ENCODE results near the gene IL1RAPL1. TPM values are rescaled to one million over a fixed set of nuclear protein-coding genes. Genes with fewer than 3 reads are reported as not detected.

Gene IL1RAPL1
- total RNA-seq, 2 experiments from 2014 or later: not detected

DNA sequence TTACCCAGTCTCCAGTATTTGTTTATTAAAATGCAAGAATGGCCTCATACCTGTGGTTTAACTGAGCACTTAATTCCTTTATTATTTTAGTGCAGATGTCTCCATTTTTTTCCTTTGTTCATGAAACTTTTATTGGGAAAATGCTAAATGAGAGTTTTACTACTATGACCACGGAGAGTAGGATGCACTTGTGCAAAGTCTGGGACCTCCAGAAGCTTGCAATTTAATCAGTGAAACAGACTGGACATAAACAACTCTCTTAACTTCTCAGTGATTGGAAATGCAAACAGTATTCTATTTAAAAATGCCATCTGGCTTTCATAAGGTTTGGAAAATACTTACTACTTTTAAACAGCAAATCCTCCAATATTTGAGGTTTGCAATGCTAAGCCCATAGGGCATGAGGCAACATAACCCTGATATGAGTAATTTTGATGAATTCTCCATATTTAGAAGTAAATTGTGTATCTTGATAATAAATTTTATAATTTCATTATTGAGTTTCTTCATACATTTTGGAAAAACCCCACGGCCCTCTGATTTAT, 909.5 kb downstream of the IL1RAPL1 start:
- no peak for ATAC-seq (ENCODE audit: low read depth)
- H3K36me3 Mint-ChIP-seq: no peaks in the 10 kb centered on the region
- no peak overlapping the region for H3K27ac Mint-ChIP-seq
- DNase-seq: no peak
- no peaks in the 10 kb centered on the region for H3K27me3 Mint-ChIP-seq
- POLR2A ChIA-PET: no interaction called here
- no peaks in the 10 kb centered on the region for H3K4me1 Mint-ChIP-seq
- no peak overlapping the region for H3K4me3 Mint-ChIP-seq
- H3K9me3 Mint-ChIP-seq: no peaks in the 10 kb centered on the region

DNA sequence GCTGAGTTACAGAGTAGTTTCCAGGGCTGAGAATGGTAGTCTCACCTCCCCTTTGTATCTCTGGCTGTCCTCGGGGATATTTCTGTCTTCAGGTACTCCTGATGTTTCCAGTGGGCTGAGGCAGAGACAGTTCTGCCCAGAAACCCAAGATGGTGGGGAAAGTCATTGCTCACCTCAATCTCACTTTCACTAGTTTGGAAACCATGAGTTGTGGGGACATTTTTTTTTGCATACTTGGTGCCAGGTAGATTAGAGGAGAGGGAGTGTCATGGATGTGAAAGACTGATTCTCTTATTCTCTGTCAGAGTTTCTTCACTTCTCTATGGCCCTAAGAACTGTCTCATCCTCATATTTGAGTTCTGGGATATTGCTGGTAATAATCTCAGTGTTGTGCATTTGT, 919.5 kb downstream of the IL1RAPL1 start:
- Mint-ChIP-seq H3K4me1 (no peaks in the 10 kb centered on the region), H3K36me3 (no peaks in the 10 kb centered on the region), H3K27ac (no peak overlapping the region), H3K27me3 (no peaks in the 10 kb centered on the region), H3K9me3 (no peaks in the 10 kb centered on the region), H3K4me3 (no peak overlapping the region)
- POLR2A ChIA-PET: no interaction called here
- DNase-seq: no peak
- no peak for ATAC-seq (ENCODE audit: low read depth)

DNA sequence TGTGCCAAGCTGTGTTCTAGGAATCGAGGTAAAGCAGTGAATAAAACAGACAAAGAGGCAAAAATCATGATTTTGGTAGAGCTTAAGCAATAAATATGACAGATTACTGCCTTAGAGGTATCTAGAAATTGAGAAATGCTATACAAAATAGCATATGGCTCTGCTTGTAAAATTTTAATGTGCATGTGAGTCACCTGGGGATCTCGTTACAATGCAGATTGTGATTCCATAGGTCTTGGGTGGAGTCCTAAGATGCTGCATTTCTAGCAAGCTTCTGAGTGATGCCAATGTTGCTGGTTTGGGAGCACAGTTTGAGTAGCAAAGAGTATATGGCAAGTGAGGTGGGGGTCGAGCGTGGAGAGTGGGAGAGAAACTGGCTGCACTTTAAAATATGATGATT, 930.9 kb downstream of the IL1RAPL1 start:
- ATAC-seq (ENCODE audit: low read depth): no peak
- no peak overlapping the region for H3K4me3 Mint-ChIP-seq
- no peaks in the 10 kb centered on the region for H3K27me3 Mint-ChIP-seq
- H3K27ac Mint-ChIP-seq: no peak overlapping the region
- H3K9me3 Mint-ChIP-seq: no peaks in the 10 kb centered on the region
- POLR2A ChIA-PET: no interaction called here
- H3K4me1 Mint-ChIP-seq: no peaks in the 10 kb centered on the region
- DNase-seq: no peak
- H3K36me3 Mint-ChIP-seq: no peaks in the 10 kb centered on the region

DNA sequence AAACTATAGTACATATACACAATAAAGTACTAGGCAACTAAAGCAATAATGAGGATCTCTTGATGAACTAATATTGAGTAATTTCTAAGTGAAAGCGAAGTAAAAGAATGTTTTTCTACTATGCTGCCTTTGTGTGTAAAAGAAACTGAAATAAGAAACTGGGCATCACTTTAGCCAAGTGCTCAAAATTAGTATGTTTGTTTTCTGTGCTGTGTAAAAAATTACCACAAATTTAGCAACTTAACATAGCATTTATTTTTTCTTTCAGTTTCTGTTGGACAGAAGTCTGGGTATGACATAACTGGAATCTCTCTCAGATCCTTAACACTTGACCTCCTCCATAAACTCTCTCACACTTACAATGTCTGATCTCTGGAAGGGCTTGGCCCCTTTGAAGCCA, 941.0 kb downstream of the IL1RAPL1 start:
- no peaks in the 10 kb centered on the region for H3K9me3 Mint-ChIP-seq
- ATAC-seq (ENCODE audit: low read depth) (no peak), DNase-seq (no peak)
- no peaks in the 10 kb centered on the region for H3K36me3 Mint-ChIP-seq
- H3K4me3 Mint-ChIP-seq: no peak overlapping the region
- POLR2A ChIA-PET: no interaction called here
- H3K4me1 Mint-ChIP-seq: no peaks in the 10 kb centered on the region
- H3K27ac Mint-ChIP-seq: no peak overlapping the region
- no peaks in the 10 kb centered on the region for H3K27me3 Mint-ChIP-seq

DNA sequence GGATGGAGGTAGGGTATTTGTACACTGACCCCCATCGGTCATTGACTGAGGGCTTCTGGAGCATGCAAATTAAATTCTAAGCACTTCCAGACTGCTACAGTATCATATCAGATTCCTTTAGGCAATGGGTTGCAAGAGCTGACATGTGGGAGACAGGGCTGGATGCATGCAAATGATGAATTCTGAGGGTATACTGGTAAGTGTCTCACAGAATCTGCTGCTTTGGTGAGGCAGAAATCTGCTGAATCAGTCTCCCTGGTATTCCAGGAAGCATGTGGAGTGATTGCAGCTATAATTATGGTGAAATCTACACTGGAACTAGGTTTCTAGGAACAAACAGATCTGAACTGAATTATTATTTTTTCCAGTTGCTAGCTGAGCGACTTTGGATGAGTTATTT, 943.3 kb downstream of the IL1RAPL1 start:
- POLR2A ChIA-PET: no interaction called here
- Mint-ChIP-seq H3K27ac (no peak overlapping the region), H3K4me3 (no peak overlapping the region), H3K9me3 (no peaks in the 10 kb centered on the region), H3K27me3 (no peaks in the 10 kb centered on the region), H3K4me1 (no peaks in the 10 kb centered on the region), H3K36me3 (no peaks in the 10 kb centered on the region)
- DNase-seq: no peak
- no peak for ATAC-seq (ENCODE audit: low read depth)

DNA sequence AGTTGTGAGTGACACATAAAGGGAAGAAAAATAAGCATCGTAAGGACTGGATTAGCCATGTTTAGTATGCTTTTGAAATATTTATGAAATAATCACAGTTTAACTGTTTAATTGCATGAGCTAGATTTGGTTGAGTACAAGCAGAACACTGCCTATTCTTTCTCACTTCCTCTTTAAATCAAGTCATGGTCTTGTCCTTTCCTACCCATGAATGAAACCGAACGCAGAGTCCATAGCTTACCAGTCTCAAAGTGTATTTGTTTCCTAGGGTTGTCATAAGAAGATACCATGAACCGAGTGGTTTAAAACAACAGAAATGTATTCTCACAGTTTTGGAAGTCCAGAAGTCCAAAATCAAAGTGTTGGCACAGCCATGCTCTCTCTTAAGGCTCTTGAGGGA, 944.1 kb downstream of the IL1RAPL1 start:
- Mint-ChIP-seq H3K27ac (no peak overlapping the region), H3K27me3 (no peaks in the 10 kb centered on the region), H3K9me3 (no peaks in the 10 kb centered on the region), H3K36me3 (no peaks in the 10 kb centered on the region), H3K4me1 (no peaks in the 10 kb centered on the region), H3K4me3 (no peak overlapping the region)
- no peak for ATAC-seq (ENCODE audit: low read depth)
- DNase-seq: no peak
- POLR2A ChIA-PET: no interaction called here

DNA sequence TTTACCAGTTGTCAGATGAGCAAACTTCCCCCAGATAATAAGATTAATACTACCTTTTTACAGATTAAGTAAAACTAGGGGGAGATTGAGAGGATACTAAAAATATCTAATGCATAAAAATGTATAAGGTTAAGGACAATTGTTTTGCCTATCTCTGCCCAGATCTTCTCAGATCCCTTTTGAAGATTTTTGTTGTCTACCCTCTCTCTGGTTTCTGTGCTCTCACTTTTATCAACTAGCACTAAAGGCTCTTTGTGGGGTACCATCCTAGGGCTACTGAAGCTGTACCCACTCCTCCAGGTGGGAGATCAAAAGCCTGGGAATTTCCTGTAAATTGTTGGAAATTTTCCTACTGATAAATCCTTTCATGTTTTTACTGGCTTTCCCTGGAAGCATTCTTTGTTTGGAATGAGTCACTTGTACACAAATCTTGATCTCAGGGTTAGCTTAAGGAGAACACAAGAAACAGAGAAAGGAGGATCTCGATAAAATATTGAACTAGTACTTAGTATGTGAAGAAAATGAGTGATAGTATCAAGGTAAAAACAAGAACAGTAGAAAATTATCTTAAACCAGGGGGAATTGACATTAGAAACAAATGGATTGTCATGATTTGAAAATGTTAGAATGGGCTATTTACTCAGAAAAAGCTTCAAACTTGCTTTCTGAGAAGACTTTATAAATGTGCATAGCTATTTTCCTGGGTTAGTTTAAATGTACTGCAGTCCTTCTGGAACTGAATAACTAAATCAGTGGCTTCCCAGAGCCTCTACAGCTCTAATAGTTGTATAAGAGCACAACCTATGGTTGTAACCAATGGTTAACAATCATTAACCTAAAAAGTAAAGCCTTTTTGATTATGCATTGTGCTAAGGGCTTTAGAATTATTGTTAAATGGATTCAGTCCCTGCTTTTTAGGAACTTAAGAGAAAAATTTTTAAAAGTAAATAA, 948.2 kb downstream of the IL1RAPL1 start:
- H3K27me3 Mint-ChIP-seq: no peaks in the 10 kb centered on the region
- no peak overlapping the region for H3K4me3 Mint-ChIP-seq
- no peak overlapping the region for H3K27ac Mint-ChIP-seq
- no peaks in the 10 kb centered on the region for H3K4me1 Mint-ChIP-seq
- ATAC-seq (ENCODE audit: low read depth) (no peak), DNase-seq (no peak)
- POLR2A ChIA-PET: no interaction called here
- H3K36me3 Mint-ChIP-seq: no peaks in the 10 kb centered on the region
- no peaks in the 10 kb centered on the region for H3K9me3 Mint-ChIP-seq

DNA sequence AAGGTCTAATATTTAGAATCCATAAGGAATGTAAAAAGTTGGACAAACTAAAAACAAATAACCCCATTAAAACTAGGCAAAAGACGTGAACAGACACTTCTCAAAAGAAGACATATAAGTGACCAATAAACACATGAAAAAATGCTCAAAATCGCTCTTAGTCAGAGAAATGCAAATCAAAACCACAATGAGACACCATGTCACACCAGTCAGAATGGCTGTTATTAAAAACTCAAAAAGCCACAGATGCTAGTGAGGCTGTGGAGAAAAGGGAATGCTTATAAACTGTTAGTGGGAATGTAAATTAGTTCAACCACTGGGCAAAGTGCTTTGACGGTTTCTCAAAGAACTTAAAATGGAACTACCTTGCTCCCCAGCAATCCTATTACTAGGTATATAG, 953.8 kb downstream of the IL1RAPL1 start:
- ATAC-seq (ENCODE audit: low read depth) (no peak), DNase-seq (no peak)
- no peaks in the 10 kb centered on the region for H3K4me1 Mint-ChIP-seq
- POLR2A ChIA-PET: no interaction called here
- H3K36me3 Mint-ChIP-seq: no peaks in the 10 kb centered on the region
- no peaks in the 10 kb centered on the region for H3K9me3 Mint-ChIP-seq
- H3K27me3 Mint-ChIP-seq: no peaks in the 10 kb centered on the region
- H3K4me3 Mint-ChIP-seq: no peak overlapping the region
- no peak overlapping the region for H3K27ac Mint-ChIP-seq

DNA sequence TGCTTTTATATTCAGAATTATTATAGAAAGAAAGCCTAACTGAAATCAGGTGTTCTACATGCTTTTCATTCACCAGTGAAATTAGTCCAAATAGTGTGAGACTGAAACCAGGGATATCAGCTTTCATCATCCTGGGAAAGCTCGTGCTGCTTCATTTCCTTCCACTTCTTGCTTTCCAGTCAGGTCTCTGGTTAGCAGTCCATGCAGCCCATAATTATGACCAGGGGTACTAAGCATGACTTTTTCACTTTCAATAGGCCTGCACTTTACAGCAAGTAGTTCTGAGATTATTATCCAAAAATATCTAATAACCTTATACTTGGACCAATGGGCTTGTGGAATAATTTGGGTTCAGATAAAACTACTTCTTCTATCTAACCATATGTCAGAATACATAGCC, 954.9 kb downstream of the IL1RAPL1 start:
- Mint-ChIP-seq H3K27me3 (no peaks in the 10 kb centered on the region), H3K4me3 (no peak overlapping the region), H3K36me3 (no peaks in the 10 kb centered on the region), H3K9me3 (no peaks in the 10 kb centered on the region), H3K4me1 (no peaks in the 10 kb centered on the region), H3K27ac (no peak overlapping the region)
- DNase-seq (no peak), ATAC-seq (ENCODE audit: low read depth) (no peak)
- POLR2A ChIA-PET: no interaction called here

DNA sequence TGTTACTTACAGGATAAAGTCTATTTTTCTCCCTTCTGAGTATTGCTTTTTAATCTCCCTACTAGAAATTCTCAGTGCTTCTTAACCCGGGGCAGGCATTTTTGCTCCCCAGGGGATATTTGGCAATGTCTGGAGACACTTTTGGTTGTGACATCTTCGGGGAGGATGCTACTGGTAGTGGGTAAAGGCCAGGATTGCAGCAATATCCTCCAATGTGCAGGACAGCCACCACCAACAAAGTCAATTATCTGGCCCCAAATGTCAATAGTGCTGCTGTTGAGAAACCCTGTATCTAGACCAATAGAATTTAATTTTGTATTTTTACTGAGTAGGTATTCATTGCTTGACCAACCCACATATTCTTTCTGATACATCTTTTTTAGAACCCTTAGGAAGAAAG, 958.6 kb downstream of the IL1RAPL1 start:
- Mint-ChIP-seq H3K4me1 (no peaks in the 10 kb centered on the region), H3K4me3 (no peak overlapping the region), H3K27ac (no peak overlapping the region), H3K27me3 (no peaks in the 10 kb centered on the region), H3K36me3 (no peaks in the 10 kb centered on the region), H3K9me3 (no peaks in the 10 kb centered on the region)
- ATAC-seq (ENCODE audit: low read depth): no peak
- POLR2A ChIA-PET: no interaction called here
- no peak for DNase-seq

DNA sequence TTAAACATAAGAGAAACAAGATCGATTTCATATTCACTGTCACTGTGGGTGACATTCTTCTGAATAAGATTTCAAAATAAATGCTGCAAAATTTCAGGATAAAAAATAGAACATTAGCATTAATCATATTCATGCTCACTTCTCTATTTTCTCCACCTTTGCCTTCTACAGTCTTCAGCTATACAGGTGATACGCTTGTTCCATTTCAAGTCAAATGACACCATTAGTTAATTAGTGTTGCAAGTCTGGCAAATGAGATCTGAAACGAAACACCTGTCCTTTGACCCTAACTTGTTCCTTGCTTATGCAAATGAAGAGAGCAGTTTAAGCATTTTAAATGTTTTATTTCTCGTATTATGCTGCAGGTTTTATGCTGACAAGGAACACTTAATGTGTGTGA, 960.6 kb downstream of the IL1RAPL1 start:
- DNase-seq (no peak), ATAC-seq (ENCODE audit: low read depth) (no peak)
- POLR2A ChIA-PET: no interaction called here
- no peaks in the 10 kb centered on the region for H3K9me3 Mint-ChIP-seq
- H3K4me3 Mint-ChIP-seq: no peak overlapping the region
- no peaks in the 10 kb centered on the region for H3K36me3 Mint-ChIP-seq
- no peaks in the 10 kb centered on the region for H3K27me3 Mint-ChIP-seq
- no peak overlapping the region for H3K27ac Mint-ChIP-seq
- H3K4me1 Mint-ChIP-seq: no peaks in the 10 kb centered on the region

DNA sequence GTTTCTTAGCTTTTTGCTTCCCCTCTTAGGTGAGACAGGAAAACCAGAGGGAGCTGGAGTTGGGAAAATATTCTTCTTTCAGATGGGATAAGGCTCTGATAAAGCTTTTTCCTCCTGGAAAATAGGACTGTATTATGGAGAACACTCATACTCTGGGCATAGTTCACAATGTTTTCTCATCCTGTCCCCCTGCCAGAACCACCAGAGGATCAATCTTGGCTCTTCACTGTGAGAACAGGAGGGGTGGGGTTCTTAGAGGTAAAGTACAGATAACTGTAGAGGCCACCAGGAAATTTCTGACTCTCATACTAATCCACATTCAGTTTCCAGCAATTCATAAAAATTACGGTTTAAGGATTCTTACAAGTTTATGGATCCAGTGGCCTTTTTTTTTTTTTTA, 966.3 kb downstream of the IL1RAPL1 start:
- POLR2A ChIA-PET: no interaction called here
- no peak for DNase-seq
- no peaks in the 10 kb centered on the region for H3K4me1 Mint-ChIP-seq
- H3K36me3 Mint-ChIP-seq: no peaks in the 10 kb centered on the region
- ATAC-seq (ENCODE audit: low read depth): no peak
- H3K27me3 Mint-ChIP-seq: no peaks in the 10 kb centered on the region
- H3K4me3 Mint-ChIP-seq: no peak overlapping the region
- H3K9me3 Mint-ChIP-seq: no peaks in the 10 kb centered on the region
- H3K27ac Mint-ChIP-seq: no peak overlapping the region

DNA sequence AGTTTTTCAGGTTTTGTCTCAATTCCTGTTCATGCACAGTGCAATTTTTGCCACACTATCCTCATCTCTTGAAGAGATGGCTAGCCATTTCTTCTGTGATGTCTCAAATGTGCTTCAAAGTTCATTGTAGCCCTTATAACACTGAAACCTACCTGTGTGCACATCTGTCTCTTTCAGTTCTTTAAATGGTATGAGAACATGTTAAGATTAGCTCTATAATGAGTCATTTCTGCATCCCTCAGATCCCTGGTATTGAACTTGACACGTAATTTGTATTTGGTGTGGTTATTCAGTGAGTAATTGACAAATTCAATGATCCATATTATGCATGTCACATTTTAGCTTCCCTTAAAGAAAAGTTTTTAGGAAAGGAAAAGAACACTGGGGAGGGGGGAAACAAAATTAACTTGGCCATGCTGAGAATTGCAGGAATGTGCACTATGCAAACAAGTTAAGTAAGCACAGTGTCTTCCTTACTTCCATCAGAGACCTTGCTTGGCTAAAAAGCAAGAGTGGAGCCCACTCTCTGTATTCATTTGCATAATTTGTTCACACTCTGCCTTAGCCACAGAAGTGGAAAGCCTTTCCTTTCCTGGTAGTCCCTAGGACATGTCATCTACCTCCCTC, 968.3 kb downstream of the IL1RAPL1 start:
- POLR2A ChIA-PET: no interaction called here
- peaks cover 2% of the 10 kb centered on the region for H3K9me3 Mint-ChIP-seq
- H3K27ac Mint-ChIP-seq: no peak overlapping the region
- H3K27me3 Mint-ChIP-seq: no peaks in the 10 kb centered on the region
- no peak overlapping the region for H3K4me3 Mint-ChIP-seq
- no peaks in the 10 kb centered on the region for H3K4me1 Mint-ChIP-seq
- ATAC-seq (ENCODE audit: low read depth) (no peak), DNase-seq (no peak)
- H3K36me3 Mint-ChIP-seq: no peaks in the 10 kb centered on the region

DNA sequence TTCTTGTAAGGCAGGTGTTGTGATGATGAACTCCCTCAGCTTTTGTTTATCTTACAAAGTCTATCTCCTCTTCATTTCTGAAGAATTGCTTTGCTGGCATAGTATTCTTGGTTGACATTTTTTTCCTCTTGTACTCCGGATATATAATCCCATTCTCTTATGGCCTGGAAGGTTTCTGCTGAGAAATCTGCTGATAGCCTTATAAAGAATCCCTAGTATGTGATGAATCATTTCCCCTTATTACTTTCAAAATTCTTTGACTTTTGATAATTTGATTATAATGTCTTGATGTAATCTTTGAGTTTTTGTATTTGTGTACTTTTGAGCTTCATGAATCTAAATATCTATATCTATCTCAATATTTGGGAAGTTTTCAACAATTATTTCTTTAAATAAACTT, 972.8 kb downstream of the IL1RAPL1 start:
- H3K4me3 Mint-ChIP-seq: no peak overlapping the region
- DNase-seq: no peak
- H3K9me3 Mint-ChIP-seq: peaks cover 2% of the 10 kb centered on the region
- POLR2A ChIA-PET: no interaction called here
- no peaks in the 10 kb centered on the region for H3K36me3 Mint-ChIP-seq
- H3K4me1 Mint-ChIP-seq: no peaks in the 10 kb centered on the region
- no peak for ATAC-seq (ENCODE audit: low read depth)
- H3K27ac Mint-ChIP-seq: no peak overlapping the region
- H3K27me3 Mint-ChIP-seq: no peaks in the 10 kb centered on the region
